Transverse colon (tissue), 4 donors: ENCODE results near the gene MAS1.

ENCODE experiments used
- POLR2AphosphoS5 ChIP-seq, 3 donors: sonication (generic); formaldehyde crosslinking; IDR thresholded peaks; one replicate each; pipeline ENCODE4 v1.6.1; 2016; ENCODE audit warnings: antibody characterized with exemption in 3 of 3
- TF ChIP-seq, protein P1 (sequence below), 5 experiments: fragments of 200-600 bp in 3 of 5; fragments of 450-650 bp in 2 of 5; sonication (generic) in 3 of 5; IDR thresholded peaks; 1 replicate in 2 of 5; 2 replicates in 3 of 5; pipeline ENCODE4 v1.5.1; 2016 to 2017; ENCODE audit warnings: antibody characterized with exemption in 5 of 5, inconsistent platforms in 3 of 5, mild to moderate bottlenecking in 2 of 5, moderate library complexity in 1 of 5

DNA sequence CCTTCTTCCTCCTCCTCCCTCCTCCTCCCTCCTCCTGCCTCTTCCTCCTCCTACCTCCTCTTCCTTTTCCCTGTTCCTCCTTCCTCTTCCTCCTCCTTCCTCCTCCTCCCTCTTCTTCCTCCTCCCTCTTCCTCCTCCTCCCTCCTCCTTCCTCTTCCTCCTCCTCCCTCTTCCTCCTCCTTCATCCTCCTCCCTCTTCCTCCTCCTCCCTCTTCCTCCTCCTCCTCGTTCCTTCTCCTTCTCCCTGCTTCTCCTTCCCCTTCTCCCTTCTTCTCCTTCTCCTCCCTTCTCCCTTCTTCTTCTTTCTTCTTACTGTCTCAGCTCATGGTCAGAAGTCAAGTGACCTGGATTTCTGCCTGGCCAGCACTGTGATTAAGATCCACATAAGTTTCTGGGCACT is 7.7 kb downstream of the MAS1 start:
- TF ChIP-seq, protein P1, sequence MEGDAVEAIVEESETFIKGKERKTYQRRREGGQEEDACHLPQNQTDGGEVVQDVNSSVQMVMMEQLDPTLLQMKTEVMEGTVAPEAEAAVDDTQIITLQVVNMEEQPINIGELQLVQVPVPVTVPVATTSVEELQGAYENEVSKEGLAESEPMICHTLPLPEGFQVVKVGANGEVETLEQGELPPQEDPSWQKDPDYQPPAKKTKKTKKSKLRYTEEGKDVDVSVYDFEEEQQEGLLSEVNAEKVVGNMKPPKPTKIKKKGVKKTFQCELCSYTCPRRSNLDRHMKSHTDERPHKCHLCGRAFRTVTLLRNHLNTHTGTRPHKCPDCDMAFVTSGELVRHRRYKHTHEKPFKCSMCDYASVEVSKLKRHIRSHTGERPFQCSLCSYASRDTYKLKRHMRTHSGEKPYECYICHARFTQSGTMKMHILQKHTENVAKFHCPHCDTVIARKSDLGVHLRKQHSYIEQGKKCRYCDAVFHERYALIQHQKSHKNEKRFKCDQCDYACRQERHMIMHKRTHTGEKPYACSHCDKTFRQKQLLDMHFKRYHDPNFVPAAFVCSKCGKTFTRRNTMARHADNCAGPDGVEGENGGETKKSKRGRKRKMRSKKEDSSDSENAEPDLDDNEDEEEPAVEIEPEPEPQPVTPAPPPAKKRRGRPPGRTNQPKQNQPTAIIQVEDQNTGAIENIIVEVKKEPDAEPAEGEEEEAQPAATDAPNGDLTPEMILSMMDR (IDR thresholded peaks at IDR 0.05) = no peak
- no peak for TF ChIP-seq POLR2AphosphoS5 (IDR thresholded peaks at IDR 0.05)
